Activated CD4-positive, CD25-positive, alpha-beta regulatory T cell treated with anti-CD3 and anti-CD28 coated beads, Interleukin-2, amount 50 U/mL, for 72 hours (primary cell): ENCODE measurements around the gene NME7.
"Not testable (repeated sequence)": the region's sequence is repeated elsewhere in the genome, so short reads cannot be mapped to it uniquely, and the experiment has no call there.

Experiments
- DNase-seq: peaks from one replicate; pipeline ENCODE4 v3.0.0; 2021

The NME7 gene

GRCh38 chr1:169148472-169149252 is 218.9 kb downstream of the NME7 start:
- DNase-seq = no peak

- no peak for DNase-seq
These were observed 220.9 kb downstream of the NME7 start for GRCh38 chr1:169146576-169147214.

- no peak for DNase-seq
These were observed 222.5 kb downstream of the NME7 start for GRCh38 chr1:169144941-169145626.

GRCh38 chr1:169143984-169144383 is 223.6 kb downstream of the NME7 start:
- DNase-seq = no peak

- DNase-seq = no peak
These were observed 224.3 kb downstream of the NME7 start for GRCh38 chr1:169143346-169143745.

- no peak for DNase-seq
These were observed 225.5 kb downstream of the NME7 start for GRCh38 chr1:169142129-169142528.

GRCh38 chr1:169141356-169141755 is 226.2 kb downstream of the NME7 start:
- DNase-seq = no peak

GRCh38 chr1:169138866-169139670 is 228.5 kb downstream of the NME7 start:
- no peak for DNase-seq

GRCh38 chr1:169137357-169137756 is 230.2 kb downstream of the NME7 start:
- DNase-seq = no peak

- DNase-seq = no peak
These were observed 233.6 kb downstream of the NME7 start for GRCh38 chr1:169133801-169134502.

GRCh38 chr1:169133228-169133576 is 234.4 kb downstream of the NME7 start:
- DNase-seq = no peak

GRCh38 chr1:169132512-169133227 is 234.9 kb downstream of the NME7 start:
- no peak for DNase-seq

GRCh38 chr1:169130683-169131082 is 236.9 kb downstream of the NME7 start:
- no peak for DNase-seq

GRCh38 chr1:169129109-169129784 is 238.3 kb downstream of the NME7 start:
- no peak for DNase-seq

- no peak for DNase-seq
These were observed 239.0 kb downstream of the NME7 start for GRCh38 chr1:169128562-169128961.

- DNase-seq = no peak
These were observed 240.3 kb downstream of the NME7 start for GRCh38 chr1:169127305-169127704.

GRCh38 chr1:169126335-169126734 is 241.3 kb downstream of the NME7 start:
- no peak for DNase-seq

GRCh38 chr1:169125597-169125996 is 242.0 kb downstream of the NME7 start:
- DNase-seq = not testable (repeated sequence)

GRCh38 chr1:169124459-169124858 is 243.1 kb downstream of the NME7 start:
- DNase-seq = no peak

GRCh38 chr1:169122976-169123375 is 244.6 kb downstream of the NME7 start:
- DNase-seq = no peak
